K562 (cell line): Measurements from ENCODE around the gene BCL7C. TPM values are rescaled to one million over a fixed set of nuclear protein-coding genes. Genes with fewer than 3 reads are reported as not detected.

Source experiments
- ATAC-seq: fragments of 200-7000 bp; cut with Tn5 transposase; 3 replicates; pipeline ENCODE4 v1.9.1; 2020; ENCODE audit warnings: moderate library complexity
- BruUV-seq: library from RNA; stranded (reverse); fragments of 400-500 nt; replicated peaks from 2 replicates; lab custom pipeline; 2021; lab: Mats Ljungman, UMichigan
- CTCF ChIA-PET: fragments of 300-600 bp; formaldehyde crosslinking; extraction: SDS; loops from one replicate; lab custom pipeline; 2021; ENCODE audit warnings: low intra/inter-chr PET ratio; lab: Yijun Ruan, JAX
- POLR2A ChIA-PET: fragments of 300-600, 350-650 bp; sonication (Branson Sonifier 250); formaldehyde crosslinking; extraction: SDS; loops from one replicate; lab custom pipeline; 2021; ENCODE audit warnings: antibody characterized with exemption, inconsistent platforms; lab: Yijun Ruan, JAX
- DNase-seq, 4 experiments: peaks; one replicate each; pipeline versions ENCODE4 v3.0.0 to v3.0.0-alpha.2; 2011 to 2018; ENCODE audit warnings: low spot score in 3 of 4, mixed read lengths in 3 of 4; ENCODE audit errors: extremely low read depth in 1 of 4
- FAIRE-seq: peaks from 2 replicates; lab custom pipeline; 2011; peaks lifted over from hg19 to GRCh38; lab: Jason Lieb, UNC
- H2AFZ ChIP-seq: 2 replicates; pipeline ENCODE4 v1.6.0; 2011; ENCODE audit warnings: low read depth, low read length, control low read depth, inconsistent platforms
- H3K27ac ChIP-seq: fragments of 200-600 bp; 3 replicates; pipeline ENCODE4 v1.8.0; 2011; ENCODE audit warnings: low read depth, mild to moderate bottlenecking, control low read depth, inconsistent platforms, low read length, moderate library complexity, mixed read lengths; ENCODE audit errors: extremely low read depth
- H3K27me3 ChIP-seq, 2 experiments: fragments of 300-600 bp in 1 of 2; 2 replicates in 1 of 2; 3 replicates in 1 of 2; pipeline versions ENCODE4 v1.6.0 to v1.8.0; 2011; ENCODE audit warnings: inconsistent platforms in 2 of 2, low read length in 2 of 2, mild to moderate bottlenecking in 1 of 2, mixed read lengths in 1 of 2, moderate library complexity in 1 of 2; ENCODE audit not compliant: control insufficient read depth in 2 of 2, insufficient read depth in 2 of 2
- H3K36me3 ChIP-seq: fragments of 300-600 bp; 3 replicates; pipeline ENCODE4 v1.8.0; 2011; ENCODE audit warnings: mild to moderate bottlenecking, low read length, inconsistent platforms; ENCODE audit not compliant: control insufficient read depth, insufficient read depth
- H3K4me1 ChIP-seq, 2 experiments: fragments of 200-600 bp in 1 of 2; replicated peaks in 1 of 2; 2 replicates in 1 of 2; 3 replicates in 1 of 2; pipeline versions ENCODE4 v1.5.1 to v1.8.0; 2011; ENCODE audit warnings: inconsistent platforms in 2 of 2, low read length in 2 of 2, mild to moderate bottlenecking in 1 of 2, mixed read lengths in 1 of 2, moderate library complexity in 1 of 2; ENCODE audit not compliant: control insufficient read depth in 2 of 2, insufficient read depth in 2 of 2
- H3K4me2 ChIP-seq: 2 replicates; pipeline ENCODE4 v1.6.1; 2011; ENCODE audit warnings: low read length, control low read depth, inconsistent platforms, mixed read lengths; ENCODE audit not compliant: insufficient read depth
- H3K4me3 ChIP-seq: fragments of 200-600 bp; sonication (generic), shearing (Covaris generic); 2 replicates; pipeline ENCODE4 v1.5.1; 2016; ENCODE audit warnings: control low read depth, inconsistent platforms
- H3K79me2 ChIP-seq: fragments of 200-600 bp; 3 replicates; pipeline ENCODE4 v1.8.0; 2011; ENCODE audit warnings: low read length, inconsistent platforms; ENCODE audit not compliant: control insufficient read depth, insufficient read depth
- H3K9ac ChIP-seq, 2 experiments: 2 replicates each; pipeline versions ENCODE4 v1.6.0 to v1.6.1; 2011; ENCODE audit warnings: low read depth in 2 of 2, low read length in 2 of 2, control low read depth in 1 of 2, inconsistent platforms in 1 of 2, mild to moderate bottlenecking in 1 of 2, mixed read lengths in 1 of 2; ENCODE audit not compliant: insufficient read depth in 1 of 2
- H3K9me1 ChIP-seq: one replicate; pipeline ENCODE4 v1.6.0; 2011; ENCODE audit warnings: inconsistent platforms, mild to moderate bottlenecking, low read length, moderate library complexity; ENCODE audit not compliant: control insufficient read depth, insufficient read depth
- H3K9me3 ChIP-seq: replicated peaks from 2 replicates; pipeline ENCODE4 v1.5.1; 2011; ENCODE audit warnings: low read depth, low read length, inconsistent platforms; ENCODE audit not compliant: control insufficient read depth, insufficient read depth
- H4K20me1 ChIP-seq: replicated peaks from 2 replicates; pipeline ENCODE4 v1.6.1; 2011; ENCODE audit warnings: low read length, inconsistent platforms, mixed read lengths; ENCODE audit not compliant: control insufficient read depth, insufficient read depth
- CHCHD3 ChIP-seq: fragments of 250-450 bp; sonication (Bioruptor Pico); IDR thresholded peaks from 2 replicates; pipeline ENCODE4 v2.1.2; 2022; ENCODE audit warnings: mild to moderate bottlenecking
- CHD7 ChIP-seq: fragments of 200-600 bp; sonication (generic); IDR thresholded peaks from one replicate; pipeline ENCODE4 v1.6.1; 2012; ENCODE audit warnings: mild to moderate bottlenecking, low read depth, low read length, inconsistent platforms
- DLX4 ChIP-seq: fragments of 250-450 bp; sonication (Bioruptor Pico); IDR thresholded peaks from 2 replicates; pipeline ENCODE4 v1.6.1; 2021; ENCODE audit warnings: mild to moderate bottlenecking
- FOXJ2 ChIP-seq: fragments of 200-800 bp; sonication (Bioruptor generic); IDR thresholded peaks from 2 replicates; pipeline ENCODE4 v1.6.1; 2016; ENCODE audit warnings: missing genetic modification characterization, missing compliant biosample characterization
- NEUROD1 ChIP-seq: fragments of 150-350 bp; IDR thresholded peaks from 2 replicates; pipeline ENCODE4 v1.6.1; 2014; ENCODE audit warnings: borderline replicate concordance, low read length, low read depth; ENCODE audit not compliant: partially characterized antibody
- PHF20 ChIP-seq: fragments of 450-650 bp; IDR thresholded peaks from 2 replicates; pipeline ENCODE4 v1.6.1; 2018; ENCODE audit not compliant: partially characterized antibody
- TFE3 ChIP-seq: fragments of 450-650 bp; formaldehyde crosslinking; IDR thresholded peaks from 2 replicates; pipeline ENCODE4 v1.4.0; 2020; ENCODE audit warnings: mild to moderate bottlenecking, mixed read lengths
- ZBTB1 ChIP-seq: sonication (generic); formaldehyde crosslinking; IDR thresholded peaks from 2 replicates; pipeline ENCODE4 v1.8.1; 2023; ENCODE audit warnings: missing genetic modification reagents, low read depth, mild to moderate bottlenecking, borderline replicate concordance
- ZNF717 ChIP-seq: fragments of 250-450 bp; sonication (Bioruptor Pico); IDR thresholded peaks from 2 replicates; pipeline ENCODE4 v1.5.0; 2021
- WGBS: fragments of 100-300 bp; shearing (Covaris generic); methylation state at CpG from one replicate; pipeline ENCODE4 v1.1.6; 2016; ENCODE audit warnings: low coverage, mixed read lengths; ENCODE audit not compliant: insufficient coverage; ENCODE audit errors: missing lambda C conversion rate; 5-methylcytosine and 5-hydroxymethylcytosine counted together
- in situ Hi-C: fragments of 300-500 bp; cut with MboI; formaldehyde crosslinking; loops from 4 replicates; pipeline ENCODE4 v1.15.0; 2018; ENCODE audit warnings: inconsistent platforms, mixed read lengths
- intact Hi-C: fragments of 100-400 bp; cut with micrococcal nuclease; formaldehyde crosslinking; loops from 2 replicates; pipeline ENCODE4 v1.14.2; 2022
- polyA plus RNA-seq, 8 experiments: library from polyadenylated mRNA; depleted of rRNA in 4 of 8; stranded (reverse) in 5 of 8; unstranded in 3 of 8; fragments of >200 nt; fragmentation: Nextera tagmentation in 2 of 8; fragmentation: Illumina TruSeq in 1 of 8; extraction: Ambion mirVana in 2 of 8; extraction: Trizol in 1 of 8; gene quantifications; 2 replicates each; pipeline versions ENCODE4 v1.2.1 to v1.2.3, GENCODE V29; 2011 to 2014; ENCODE audit warnings: inconsistent platforms in 1 of 8, missing spikeins in 1 of 8
- total RNA-seq, 7 experiments: library from RNA; depleted of rRNA in 6 of 7; stranded (reverse); fragments of >200 nt in 6 of 7; fragmentation: Illumina TruSeq in 2 of 7; extraction: Trizol in 2 of 7; gene quantifications; 2 replicates each; pipeline versions ENCODE4 v1.2.1 to v1.2.3, GENCODE V29; 2011 to 2021; ENCODE audit warnings: low replicate concordance in 1 of 7

BCL7C gene
- total and polyA plus RNA-seq, 9 of the 15 experiments (the other 6 are each of a cell fraction or from before 2014, with no cell fraction given): 1.7 to 85.8 (median 19.6) TPM

- no peaks in the 10 kb centered on the region for H3K27me3 ChIP-seq
- no peaks in the 10 kb centered on the region for H3K9me3 ChIP-seq
- ChIA-PET POLR2A (interaction anchor here (1.1 kb wide), 1 partner anchor 46 kb away, joined by 3 read pairs; no protein-coding TSS in a partner anchor), CTCF (no interaction called here)
- no peak overlapping the region for H3K4me2 ChIP-seq
- ATAC-seq: no peak
- no peak overlapping the region for H3K9ac ChIP-seq
- H3K4me3 ChIP-seq: no peak overlapping the region
- FAIRE-seq: no peak
- in situ Hi-C loops: loop anchor here (10.0 kb wide), 1 partner anchor 62 kb away; no protein-coding TSS in a partner anchor
- no peaks in the 10 kb centered on the region for H4K20me1 ChIP-seq
- H2AFZ ChIP-seq: no peak overlapping the region
- H3K79me2 ChIP-seq: no peaks in the 10 kb centered on the region
- peaks cover 4 to 11% of the 10 kb centered on the region in 2 experiments; a peak in 3 of 5 replicates for H3K4me1 ChIP-seq
- intact Hi-C loops: no loop called here
- H3K27ac ChIP-seq: no peak overlapping the region
- no TSS peak for BruUV-seq
- WGBS: 75% methylated on average over 4 of the region's 4 CpGs
- no peak for DNase-seq
- H3K9me1 ChIP-seq: no peaks in the 10 kb centered on the region
- H3K36me3 ChIP-seq: no peaks in the 10 kb centered on the region
- TF ChIP-seq ZNF717 (CRISPR knock-in tag) (no peak), PHF20 (no peak), CHCHD3 (CRISPR knock-in tag) (no peak), NEUROD1 (no peak), TFE3 (no peak), FOXJ2 (tag) (no peak), ZBTB1 (CRISPR knock-in tag) (no peak), DLX4 (no peak), CHD7 (no peak)
Measured at GRCh38 chr16:30842971-30843370, 50.9 kb downstream of the BCL7C start.
